ENCODE measurements around the gene GUCA2B. TPM values are rescaled to one million over a fixed set of nuclear protein-coding genes. Genes with fewer than 3 reads are reported as not detected.

The GUCA2B gene
- total RNA-seq, 1 donor from 2014 or later, result not detected

GRCh38 chr1:42148166-42148565 lies 5.0 kb upstream of the GUCA2B start:
- Histone ChIP-seq H3K27me3 (ENCODE audit: control insufficient read depth, insufficient read depth, low read length) (peaks cover 42% of the 10 kb centered on the region), H3K36me3 (ENCODE audit: control insufficient read depth, insufficient read depth, low read length) (no peaks in the 10 kb centered on the region), H3K4me3 (ENCODE audit: low read depth, low read length) (no peak overlapping the region)
- DNase-seq (ENCODE audit: low read depth), result no peak
- TF ChIP-seq CTCF (IDR thresholded peaks at IDR 0.05; ENCODE audit: insufficient read depth, low read length, poor library complexity, severe bottlenecking), result no peak

DNA sequence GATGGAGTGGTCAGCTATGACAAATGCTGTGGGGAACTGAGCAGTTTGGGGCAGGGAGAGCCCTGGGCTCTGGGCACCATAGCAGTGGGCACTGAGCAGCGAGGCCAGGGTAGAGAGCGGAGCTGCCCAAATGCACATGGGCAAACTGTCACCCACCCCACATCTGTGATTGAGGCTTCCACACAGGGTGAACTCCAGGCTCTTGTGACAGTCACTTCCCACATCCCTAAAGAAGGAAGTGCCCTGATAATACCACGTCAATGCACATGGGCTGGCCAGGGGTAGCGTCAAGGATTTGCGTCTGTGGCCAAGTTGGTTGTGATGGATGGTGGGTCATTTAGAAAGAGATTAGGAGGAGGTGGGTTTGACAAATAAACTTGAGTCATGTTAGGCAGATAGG lies 2.6 kb upstream of the GUCA2B start:
- DNase-seq (ENCODE audit: low read depth), result no peak

DNA sequence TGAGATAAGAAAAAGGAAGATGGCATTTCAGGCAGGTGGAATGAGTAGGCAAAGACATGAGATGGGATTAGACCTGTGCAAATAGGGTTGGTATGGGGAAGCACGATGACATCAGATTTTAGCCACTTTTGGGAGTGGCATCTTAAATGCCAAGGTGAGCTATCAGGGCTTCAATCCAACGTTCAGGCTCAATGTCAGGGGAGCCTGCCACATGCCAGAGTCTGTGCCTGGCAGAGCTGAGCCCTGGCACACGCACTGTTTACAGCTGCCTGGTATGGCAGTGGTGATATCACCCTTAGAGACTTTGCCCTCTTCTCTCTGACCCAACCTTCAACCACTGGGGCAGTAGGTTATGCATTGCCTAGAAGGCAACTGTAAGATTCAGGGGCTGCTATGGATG lies 1.1 kb upstream of the GUCA2B start:
- Histone ChIP-seq H3K27me3 (ENCODE audit: control insufficient read depth, insufficient read depth, low read length) (peaks cover 23% of the 10 kb centered on the region), H3K36me3 (ENCODE audit: control insufficient read depth, insufficient read depth, low read length) (no peaks in the 10 kb centered on the region), H3K4me3 (ENCODE audit: low read depth, low read length) (no peak overlapping the region)
- no peak for DNase-seq (ENCODE audit: low read depth)
- TF ChIP-seq CTCF (IDR thresholded peaks at IDR 0.05; ENCODE audit: insufficient read depth, low read length, poor library complexity, severe bottlenecking), result no peak

More for the DNA sequence above, 2.6 kb upstream of the GUCA2B start:
- Histone ChIP-seq H3K27me3 (ENCODE audit: control insufficient read depth, insufficient read depth, low read length) (peaks cover 34% of the 10 kb centered on the region), H3K36me3 (ENCODE audit: control insufficient read depth, insufficient read depth, low read length) (no peaks in the 10 kb centered on the region), H3K4me3 (ENCODE audit: low read depth, low read length) (no peak overlapping the region)
- TF ChIP-seq CTCF (IDR thresholded peaks at IDR 0.05; ENCODE audit: insufficient read depth, low read length, poor library complexity, severe bottlenecking), result no peak

- no peak overlapping the region for H3K4me3 ChIP-seq (ENCODE audit: low read depth, low read length)
- TF ChIP-seq CTCF (IDR thresholded peaks at IDR 0.05; ENCODE audit: insufficient read depth, low read length, poor library complexity, severe bottlenecking), result no peak
- peaks cover 23% of the 10 kb centered on the region for H3K27me3 ChIP-seq (ENCODE audit: control insufficient read depth, insufficient read depth, low read length)
- no peaks in the 10 kb centered on the region for H3K36me3 ChIP-seq (ENCODE audit: control insufficient read depth, insufficient read depth, low read length)
- DNase-seq (ENCODE audit: low read depth), result no peak
Observed at GRCh38 chr1:42153624-42154023, 414 bp downstream of the GUCA2B start.

GRCh38 chr1:42154685-42155084 lies 1.5 kb downstream of the GUCA2B start:
- no peak overlapping the region for H3K4me3 ChIP-seq (ENCODE audit: low read depth, low read length)
- TF ChIP-seq CTCF (IDR thresholded peaks at IDR 0.05; ENCODE audit: insufficient read depth, low read length, poor library complexity, severe bottlenecking), result no peak
- peaks cover 20% of the 10 kb centered on the region for H3K27me3 ChIP-seq (ENCODE audit: control insufficient read depth, insufficient read depth, low read length)
- no peaks in the 10 kb centered on the region for H3K36me3 ChIP-seq (ENCODE audit: control insufficient read depth, insufficient read depth, low read length)
- DNase-seq (ENCODE audit: low read depth), result no peak

- Histone ChIP-seq H3K27me3 (ENCODE audit: control insufficient read depth, insufficient read depth, low read length) (peaks cover 19% of the 10 kb centered on the region), H3K4me3 (ENCODE audit: low read depth, low read length) (no peak overlapping the region), H3K36me3 (ENCODE audit: control insufficient read depth, insufficient read depth, low read length) (no peaks in the 10 kb centered on the region)
- no peak for DNase-seq (ENCODE audit: low read depth)
- TF ChIP-seq CTCF (IDR thresholded peaks at IDR 0.05; ENCODE audit: insufficient read depth, low read length, poor library complexity, severe bottlenecking), result no peak
Observed at GRCh38 chr1:42155362-42155761, 2.2 kb downstream of the GUCA2B start.

All from kidney epithelial cell (primary cell).